Measurements from ENCODE around the gene LMNA.

Gene LMNA

GRCh38 chr1:156082309-156083091 lies 32.0 kb upstream of the LMNA start, which contains the start of gene MEX3A:
MEX3A (minus strand) TSS chr1:156082465; CDS start chr1:156081998, 467 bp downstream.
- peak; percentile 85 for DNase-seq

- no peak for DNase-seq
These were observed 30.4 kb upstream of the LMNA start for GRCh38 chr1:156083800-156084790.

GRCh38 chr1:156086256-156086662 lies 28.3 kb upstream of the LMNA start:
- no peak for DNase-seq

GRCh38 chr1:156089704-156090103 lies 24.8 kb upstream of the LMNA start:
- DNase-seq, result peak; percentile 92

- peak; percentile 69 for DNase-seq
These were observed 24.2 kb upstream of the LMNA start for GRCh38 chr1:156090138-156090839.

GRCh38 chr1:156090840-156091188 lies 23.7 kb upstream of the LMNA start:
- peak; percentile 91 for DNase-seq

DNA sequence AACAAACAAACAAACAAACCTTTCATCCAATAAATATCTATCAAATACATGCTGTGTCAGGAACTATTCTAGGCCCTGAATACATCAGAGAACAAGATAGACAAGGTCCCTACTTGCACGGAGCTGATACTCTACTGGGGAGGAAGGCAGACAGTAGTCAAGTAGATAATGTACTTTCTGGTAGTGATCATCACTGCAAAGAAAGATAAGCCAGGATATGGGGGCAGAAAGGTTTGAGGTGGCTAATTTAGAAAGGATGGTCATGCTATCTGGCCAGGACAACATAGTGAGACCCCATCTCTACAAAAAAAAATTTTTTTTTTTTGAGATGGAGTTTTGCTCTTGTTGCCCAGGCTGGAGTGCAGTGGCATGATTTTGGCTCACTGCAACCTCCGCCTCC lies 22.9 kb upstream of the LMNA start:
- DNase-seq, result no peak

DNA sequence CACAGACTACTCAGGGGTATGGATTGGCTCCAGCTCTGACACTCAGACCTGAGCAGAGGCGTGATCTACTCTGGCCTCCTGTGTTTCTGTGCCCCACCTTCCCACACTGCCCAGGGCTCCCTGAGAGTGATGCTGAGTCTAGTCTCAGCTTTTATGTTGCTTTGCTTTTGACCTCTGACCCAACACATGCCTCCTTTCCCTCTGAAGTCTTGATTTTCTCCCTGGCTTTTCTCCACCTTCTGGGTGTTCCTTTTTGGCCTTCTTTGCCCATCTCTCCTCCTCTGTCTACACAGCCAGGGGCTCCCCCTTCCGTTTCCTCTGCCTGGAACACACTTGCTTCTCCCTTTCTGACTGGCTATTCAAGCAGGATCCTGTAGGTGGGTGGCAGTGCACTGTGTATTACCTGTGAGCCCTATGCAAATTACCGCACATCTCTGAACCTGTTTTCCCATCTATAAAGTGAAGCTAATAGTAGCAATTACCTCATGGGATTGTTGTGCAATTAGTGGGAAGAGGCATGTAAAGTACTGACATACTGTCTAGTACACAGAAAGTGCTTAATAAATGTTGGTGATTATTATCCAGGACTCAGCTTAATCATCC lies 18.5 kb upstream of the LMNA start:
- no peak for DNase-seq

DNA sequence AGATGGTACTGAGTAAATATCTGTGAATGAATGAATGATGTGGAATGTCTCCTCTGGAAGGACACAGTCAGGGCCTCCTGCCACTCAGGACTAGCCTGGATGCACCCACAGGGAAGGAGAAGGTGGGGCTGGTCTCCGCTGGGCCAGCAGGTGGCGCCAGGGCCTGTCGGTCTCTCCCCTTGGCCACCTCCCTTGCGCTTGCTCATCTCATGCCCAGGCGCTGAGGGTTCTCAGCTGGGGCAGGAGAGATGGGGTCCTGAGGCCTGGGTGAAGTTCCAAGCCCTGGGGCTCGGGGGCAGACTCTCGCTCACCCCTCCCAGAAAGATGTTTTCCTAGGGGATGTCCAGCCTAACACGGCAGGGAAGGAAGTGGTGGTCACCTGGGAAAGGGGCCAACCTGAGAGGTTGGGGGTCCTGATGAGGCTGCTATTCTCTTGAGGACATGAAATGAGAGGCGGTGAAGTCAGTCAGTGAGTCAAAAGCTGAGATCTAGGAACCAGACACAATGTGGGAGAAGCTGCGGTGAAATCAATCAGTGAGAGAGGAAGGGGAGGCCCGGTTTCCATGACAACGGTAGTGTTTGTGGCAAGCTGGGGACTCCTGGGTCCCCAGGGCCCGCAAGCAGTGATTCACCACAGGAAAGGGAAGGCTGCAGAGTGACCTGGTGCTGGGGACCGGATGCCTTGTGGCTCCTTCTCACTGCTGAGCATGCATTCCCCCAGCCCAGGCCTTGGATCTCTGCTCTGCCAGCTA lies 17.7 kb upstream of the LMNA start:
- DNase-seq, result peak; percentile 33

GRCh38 chr1:156097499-156098178 lies 16.9 kb upstream of the LMNA start:
- DNase-seq, result no peak

- no peak for DNase-seq
These were observed 15.7 kb upstream of the LMNA start for GRCh38 chr1:156098784-156099183.

- no peak for DNase-seq
These were observed 15.2 kb upstream of the LMNA start for GRCh38 chr1:156099282-156099681.

- DNase-seq, result peak; percentile 52
These were observed 14.1 kb upstream of the LMNA start for GRCh38 chr1:156100205-156100995.

- DNase-seq, result no peak
These were observed 12.6 kb upstream of the LMNA start for GRCh38 chr1:156101880-156102279.

DNA sequence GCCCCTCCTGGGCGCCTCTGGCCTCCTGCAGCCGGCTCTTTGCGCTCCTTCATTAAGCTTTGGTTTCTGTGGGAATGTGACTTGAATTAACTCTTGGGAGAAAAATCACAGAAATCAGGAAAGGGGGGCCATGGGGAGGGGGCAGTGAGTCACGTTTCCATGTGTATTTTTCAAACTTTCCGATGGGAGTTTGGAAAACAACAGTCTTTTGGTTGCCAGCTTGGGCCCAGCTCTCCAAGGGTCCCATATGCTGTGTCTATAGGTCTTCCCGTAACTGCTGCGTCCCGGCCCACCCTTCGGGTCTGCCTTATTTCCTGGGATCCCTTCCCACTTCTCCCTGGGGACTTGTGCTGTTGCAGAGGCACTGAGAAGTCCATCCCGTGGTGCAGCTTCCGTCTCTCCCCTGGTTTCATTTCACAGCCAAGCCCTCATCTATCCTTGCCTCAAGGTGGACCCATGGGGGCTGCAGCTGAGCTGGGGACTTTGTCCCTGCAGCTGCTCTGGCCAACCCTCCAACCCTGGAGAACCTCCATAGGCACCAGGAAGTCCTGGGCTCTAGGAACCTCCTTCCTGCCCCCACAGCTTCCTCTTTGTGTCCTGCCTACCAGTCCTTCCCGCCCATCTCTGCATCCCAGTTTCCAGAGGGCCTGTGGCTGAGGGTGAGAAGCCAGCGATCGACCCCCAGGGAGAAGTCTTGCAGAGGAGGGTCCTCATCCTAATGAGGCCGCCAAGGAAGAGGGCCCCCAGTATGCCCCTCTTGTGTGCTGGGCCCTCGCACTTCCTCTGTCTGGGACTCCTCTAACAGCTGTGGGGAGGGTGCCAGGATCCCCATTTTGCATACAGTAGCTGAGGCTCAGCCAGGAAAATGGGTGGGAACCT lies 11.6 kb upstream of the LMNA start:
- DNase-seq, result no peak

GRCh38 chr1:156103521-156103947 lies 11.0 kb upstream of the LMNA start:
- peak; percentile 33 for DNase-seq

GRCh38 chr1:156104065-156104810 lies 10.3 kb upstream of the LMNA start:
- DNase-seq, result peak; percentile 81

Measured in NCI-H2171 treated with DMSO at 0.1 percent for 48 hours (cell line).